Measurements from ENCODE around the gene HLA-F.

Gene HLA-F

GRCh38 chr6:29681811-29682210 lies 41.4 kb upstream of the HLA-F start:
- Histone ChIP-seq H3K36me3 (ENCODE audit: control insufficient read depth in 2 of 2, insufficient read depth in 1 of 2, low read length in 2 of 2) (no peaks in the 10 kb centered on the region), H3K4me1 (ENCODE audit: control insufficient read depth, insufficient read depth, low read length) (no peaks in the 10 kb centered on the region), H3K9me3 (ENCODE audit: control insufficient read depth, insufficient read depth, low read depth, low read length) (no peaks in the 10 kb centered on the region), H3K4me3 (ENCODE audit: low read depth, low read length) (no peak overlapping the region), H3K27ac (ENCODE audit: extremely low read depth, low read depth, low read length) (no peak overlapping the region)
- TF ChIP-seq ZNF132 (tag by site-specific recombination; IDR thresholded peaks at IDR 0.05; ENCODE audit: borderline replicate concordance): no peak
- no peak for TF ChIP-seq ZNF302 (tag by site-specific recombination; IDR thresholded peaks at IDR 0.05; ENCODE audit: low read depth)
- no peak for TF ChIP-seq ZBTB21 (tag by site-specific recombination; IDR thresholded peaks at IDR 0.05)
- TF ChIP-seq KLF10 (tag by site-specific recombination; IDR thresholded peaks at IDR 0.05): no peak
- no peak for TF ChIP-seq REST (tag by site-specific recombination; IDR thresholded peaks at IDR 0.05)
- no peak for TF ChIP-seq ZNF571 (tag by site-specific recombination; IDR thresholded peaks at IDR 0.05)
- TF ChIP-seq ZNF426 (tag by site-specific recombination; IDR thresholded peaks at IDR 0.05): no peak
- no peak for TF ChIP-seq ZNF76 (tag by site-specific recombination; IDR thresholded peaks at IDR 0.05; ENCODE audit: borderline replicate concordance, low read depth)
- TF ChIP-seq ZNF18 (tag by site-specific recombination; IDR thresholded peaks at IDR 0.05): no peak
- no peak for TF ChIP-seq BCL6B (tag by site-specific recombination; IDR thresholded peaks at IDR 0.05)
- TF ChIP-seq KLF16 (tag by site-specific recombination; IDR thresholded peaks at IDR 0.05): no peak
- TF ChIP-seq ZNF274 (IDR thresholded peaks at IDR 0.05; ENCODE audit: low read length): no peak
- TF ChIP-seq ZNF274 (tag by site-specific recombination; IDR thresholded peaks at IDR 0.05; ENCODE audit: borderline replicate concordance): no peak
- no peak for TF ChIP-seq SETDB1 (IDR thresholded peaks at IDR 0.05; ENCODE audit: insufficient read length, low read length)
- no peak for TF ChIP-seq KLF7 (tag by site-specific recombination; IDR thresholded peaks at IDR 0.05; ENCODE audit: borderline replicate concordance)
- CTCF ChIA-PET: interaction anchor here (1.0 to 5.5 kb wide), 4 partner anchors 15 to 32 kb away, joined by 3 to 30 read pairs (median 6); no protein-coding TSS in a partner anchor
- POLR2A ChIA-PET: no interaction called here

- TF ChIP-seq, protein P1, sequence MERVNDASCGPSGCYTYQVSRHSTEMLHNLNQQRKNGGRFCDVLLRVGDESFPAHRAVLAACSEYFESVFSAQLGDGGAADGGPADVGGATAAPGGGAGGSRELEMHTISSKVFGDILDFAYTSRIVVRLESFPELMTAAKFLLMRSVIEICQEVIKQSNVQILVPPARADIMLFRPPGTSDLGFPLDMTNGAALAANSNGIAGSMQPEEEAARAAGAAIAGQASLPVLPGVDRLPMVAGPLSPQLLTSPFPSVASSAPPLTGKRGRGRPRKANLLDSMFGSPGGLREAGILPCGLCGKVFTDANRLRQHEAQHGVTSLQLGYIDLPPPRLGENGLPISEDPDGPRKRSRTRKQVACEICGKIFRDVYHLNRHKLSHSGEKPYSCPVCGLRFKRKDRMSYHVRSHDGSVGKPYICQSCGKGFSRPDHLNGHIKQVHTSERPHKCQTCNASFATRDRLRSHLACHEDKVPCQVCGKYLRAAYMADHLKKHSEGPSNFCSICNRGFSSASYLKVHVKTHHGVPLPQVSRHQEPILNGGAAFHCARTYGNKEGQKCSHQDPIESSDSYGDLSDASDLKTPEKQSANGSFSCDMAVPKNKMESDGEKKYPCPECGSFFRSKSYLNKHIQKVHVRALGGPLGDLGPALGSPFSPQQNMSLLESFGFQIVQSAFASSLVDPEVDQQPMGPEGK (tag by site-specific recombination; IDR thresholded peaks at IDR 0.05): no peak
- TF ChIP-seq ZBTB11 (tag by site-specific recombination; conservative IDR thresholded peaks at IDR 0.05; ENCODE audit: low read depth): no peak
- Histone ChIP-seq H3K27ac (ENCODE audit: extremely low read depth, low read depth, low read length) (no peak overlapping the region), H3K4me1 (ENCODE audit: control insufficient read depth, insufficient read depth, low read length) (no peaks in the 10 kb centered on the region), H3K4me3 (ENCODE audit: low read depth, low read length) (no peak overlapping the region), H3K36me3 (ENCODE audit: control insufficient read depth in 2 of 2, insufficient read depth in 1 of 2, low read length in 2 of 2) (no peaks in the 10 kb centered on the region), H3K9me3 (ENCODE audit: control insufficient read depth, insufficient read depth, low read depth, low read length) (no peaks in the 10 kb centered on the region)
- ChIA-PET CTCF (interaction anchor here (0.8 to 5.5 kb wide), 3 partner anchors 11 to 149 kb away, joined by 5 to 30 read pairs (median 17); no protein-coding TSS in a partner anchor), POLR2A (no interaction called here)
Observed at GRCh38 chr6:29685718-29686326, 37.4 kb upstream of the HLA-F start.
